Smooth muscle cell (in vitro differentiated cells): ENCODE results near the gene HP1BP3. TPM values are rescaled to one million over a fixed set of nuclear protein-coding genes. Genes with fewer than 3 reads are reported as not detected.

ENCODE experiments used
- DNase-seq: peaks from one replicate; lab custom pipeline; 2025; ENCODE audit not compliant: unreplicated experiment; lab: John Stamatoyannopoulos, UW
- H2AFZ ChIP-seq: fragments of 200-600 bp; sonication (generic); 2 replicates; pipeline ENCODE4 v1.6.0; 2016; ENCODE audit warnings: antibody characterized with exemption, low read depth, mild to moderate bottlenecking
- H3F3A ChIP-seq: fragments of 200-600 bp; sonication (generic); 2 replicates; pipeline ENCODE4 v1.6.0; 2017; ENCODE audit warnings: antibody characterized with exemption, low read depth
- H3K27ac ChIP-seq: fragments of 200-600 bp; sonication (generic); 2 replicates; pipeline ENCODE4 v1.5.1; 2016; ENCODE audit warnings: low read depth, mild to moderate bottlenecking
- H3K27me3 ChIP-seq: fragments of 200-600 bp; sonication (generic); 2 replicates; pipeline ENCODE4 v1.6.1; 2016; ENCODE audit warnings: low read depth, mild to moderate bottlenecking
- H3K36me3 ChIP-seq: fragments of 200-600 bp; sonication (generic); 2 replicates; pipeline ENCODE4 v1.5.1; 2016; ENCODE audit warnings: low read depth
- H3K4me1 ChIP-seq: fragments of 200-600 bp; sonication (generic); 2 replicates; pipeline ENCODE4 v1.5.1; 2016; ENCODE audit warnings: low read depth
- H3K4me2 ChIP-seq: fragments of 200-600 bp; sonication (generic); 2 replicates; pipeline ENCODE4 v1.6.0; 2016; ENCODE audit warnings: mild to moderate bottlenecking
- H3K4me3 ChIP-seq: fragments of 200-600 bp; sonication (generic); 2 replicates; pipeline ENCODE4 v1.5.1; 2016; ENCODE audit warnings: mild to moderate bottlenecking
- H3K79me2 ChIP-seq: fragments of 200-600 bp; sonication (generic); 2 replicates; pipeline ENCODE4 v1.6.0; 2016; ENCODE audit warnings: low read depth, mild to moderate bottlenecking
- H3K9ac ChIP-seq: fragments of 200-600 bp; sonication (generic); 2 replicates; pipeline ENCODE4 v1.6.0; 2016; ENCODE audit warnings: low read depth
- H3K9me3 ChIP-seq: fragments of 200-600 bp; sonication (generic); replicated peaks from 2 replicates; pipeline ENCODE4 v1.5.1; 2016; ENCODE audit warnings: low read depth
- H4K20me1 ChIP-seq: fragments of 200-600 bp; sonication (generic); 2 replicates; pipeline ENCODE4 v1.6.0; 2016; ENCODE audit warnings: low read depth
- CTCF ChIP-seq: fragments of 200-600 bp; sonication (generic); IDR thresholded peaks from 2 replicates; pipeline ENCODE4 v1.5.1; 2017; ENCODE audit warnings: borderline replicate concordance, mild to moderate bottlenecking, antibody characterized with exemption; ENCODE audit not compliant: insufficient read depth, poor library complexity, severe bottlenecking
- WGBS: methylation state at CpG from one replicate; pipeline ENCODE4 v1.1.7; 2016; ENCODE audit warnings: low lambda C conversion rate; 5-methylcytosine and 5-hydroxymethylcytosine counted together
- polyA plus RNA-seq: library from polyadenylated mRNA; unstranded; fragments of >200 nt; fragmentation: Nextera tagmentation; extraction: Ambion mirVana; gene quantifications from 2 replicates; pipeline ENCODE4 v1.2.1, GENCODE V29; 2016
- total RNA-seq: library from RNA; depleted of rRNA; stranded (reverse); fragments of >200 nt; gene quantifications from 2 replicates; pipeline ENCODE4 v1.2.3, GENCODE V29; 2014

Gene HP1BP3
- total and polyA plus RNA-seq, 2 experiments from 2014 or later: 77.9 to 110 TPM

- Histone ChIP-seq H3K9ac (no peak overlapping the region), H3K27me3 (no peaks in the 10 kb centered on the region), H3F3A (no peaks in the 10 kb centered on the region), H3K4me1 (no peaks in the 10 kb centered on the region), H4K20me1 (peaks cover 4% of the 10 kb centered on the region), H3K36me3 (no peaks in the 10 kb centered on the region), H3K4me3 (no peak overlapping the region), H3K4me2 (no peak overlapping the region), H2AFZ (no peak overlapping the region), H3K79me2 (no peaks in the 10 kb centered on the region), H3K9me3 (no peaks in the 10 kb centered on the region), H3K27ac (no peak overlapping the region)
- no peak for TF ChIP-seq CTCF
- WGBS: 94% methylated on average over 1 of the region's 1 CpG
- DNase-seq: no peak
These were observed 47.1 kb upstream of the HP1BP3 start for GRCh38 chr1:20834192-20834591.

- H3K36me3 ChIP-seq: peaks cover 8% of the 10 kb centered on the region
- H3K9me3 ChIP-seq: no peaks in the 10 kb centered on the region
- no peak overlapping the region for H3K9ac ChIP-seq
- no peak overlapping the region for H2AFZ ChIP-seq
- H3F3A ChIP-seq: no peaks in the 10 kb centered on the region
- H3K79me2 ChIP-seq: no peaks in the 10 kb centered on the region
- peaks cover 4% of the 10 kb centered on the region for H4K20me1 ChIP-seq
- no peak for TF ChIP-seq CTCF
- H3K4me1 ChIP-seq: no peaks in the 10 kb centered on the region
- no peak overlapping the region for H3K4me2 ChIP-seq
- H3K27me3 ChIP-seq: no peaks in the 10 kb centered on the region
- H3K4me3 ChIP-seq: no peak overlapping the region
- H3K27ac ChIP-seq: no peak overlapping the region
- DNase-seq: no peak
- WGBS: 89% methylated on average over 2 of the region's 2 CpGs
These were observed 43.3 kb upstream of the HP1BP3 start for GRCh38 chr1:20830378-20830777.

- Histone ChIP-seq H3K9ac (no peak overlapping the region), H3K27ac (no peak overlapping the region), H3K4me2 (no peak overlapping the region), H3K79me2 (no peaks in the 10 kb centered on the region), H3K4me3 (no peak overlapping the region), H3K36me3 (peaks cover 12% of the 10 kb centered on the region), H3F3A (no peaks in the 10 kb centered on the region), H4K20me1 (peaks cover 4% of the 10 kb centered on the region), H2AFZ (no peak overlapping the region), H3K9me3 (no peaks in the 10 kb centered on the region), H3K4me1 (no peaks in the 10 kb centered on the region), H3K27me3 (no peaks in the 10 kb centered on the region)
- DNase-seq: no peak
- TF ChIP-seq CTCF: no peak
- WGBS: 91% methylated on average over 1 of the region's 1 CpG
These were observed 42.8 kb upstream of the HP1BP3 start for GRCh38 chr1:20829946-20830345.

- no peak overlapping the region for H2AFZ ChIP-seq
- H3K27me3 ChIP-seq: no peaks in the 10 kb centered on the region
- H3K36me3 ChIP-seq: peaks cover 16% of the 10 kb centered on the region
- 91% methylated on average over 1 of the region's 1 CpG for WGBS
- no peaks in the 10 kb centered on the region for H3K9me3 ChIP-seq
- H3K4me1 ChIP-seq: no peaks in the 10 kb centered on the region
- H3K79me2 ChIP-seq: no peaks in the 10 kb centered on the region
- H3F3A ChIP-seq: no peaks in the 10 kb centered on the region
- H3K27ac ChIP-seq: no peak overlapping the region
- no peak for DNase-seq
- no peak for TF ChIP-seq CTCF
- H4K20me1 ChIP-seq: peaks cover 4% of the 10 kb centered on the region
- no peak overlapping the region for H3K9ac ChIP-seq
- no peak overlapping the region for H3K4me2 ChIP-seq
- no peak overlapping the region for H3K4me3 ChIP-seq
These were observed 42.4 kb upstream of the HP1BP3 start for GRCh38 chr1:20829531-20829930.
